HL-60 (cell line): Measurements from ENCODE around the gene PANX1.

ENCODE experiments used
- GABPA ChIP-seq: IDR thresholded peaks from 2 replicates; pipeline ENCODE4 v1.6.1; 2012; ENCODE audit warnings: low read depth
- POLR2AphosphoS5 ChIP-seq: IDR thresholded peaks from 2 replicates; pipeline ENCODE4 v1.6.1; 2012; ENCODE audit warnings: low read depth
- SPI1 ChIP-seq: IDR thresholded peaks from 2 replicates; pipeline ENCODE4 v1.6.1; 2012; ENCODE audit warnings: low read depth, mild to moderate bottlenecking, borderline replicate concordance
- TF ChIP-seq, protein P1 (sequence below): IDR thresholded peaks from one replicate; pipeline ENCODE4 v1.5.1; 2011; ENCODE audit warnings: low read length, control low read depth, inconsistent platforms; ENCODE audit not compliant: insufficient read depth
- TF ChIP-seq, protein P2 (sequence below): IDR thresholded peaks from 2 replicates; pipeline ENCODE4 v1.6.1; 2012; ENCODE audit warnings: low read depth; ENCODE audit not compliant: insufficient replicate concordance

DNA sequence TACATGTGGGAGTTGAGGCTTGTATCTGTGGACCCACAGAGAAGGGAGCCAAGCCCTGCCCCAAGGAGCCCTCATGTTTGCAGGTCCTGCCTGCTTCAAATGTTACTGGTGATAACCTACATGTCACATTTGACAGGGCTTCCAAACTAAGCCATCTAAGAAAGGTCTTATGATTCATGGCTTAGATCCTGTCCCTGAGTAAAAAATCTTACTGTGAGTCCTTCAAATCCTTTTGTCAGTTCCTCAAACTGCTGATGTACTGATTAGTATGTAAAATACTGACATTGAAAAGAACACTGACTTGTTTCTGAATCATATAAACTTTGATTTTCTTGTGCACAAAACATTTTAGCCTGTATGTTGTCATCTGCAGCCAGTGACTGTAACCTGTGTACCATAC lies 1.0 kb upstream of the PANX1 start:
- TF ChIP-seq, protein P1, sequence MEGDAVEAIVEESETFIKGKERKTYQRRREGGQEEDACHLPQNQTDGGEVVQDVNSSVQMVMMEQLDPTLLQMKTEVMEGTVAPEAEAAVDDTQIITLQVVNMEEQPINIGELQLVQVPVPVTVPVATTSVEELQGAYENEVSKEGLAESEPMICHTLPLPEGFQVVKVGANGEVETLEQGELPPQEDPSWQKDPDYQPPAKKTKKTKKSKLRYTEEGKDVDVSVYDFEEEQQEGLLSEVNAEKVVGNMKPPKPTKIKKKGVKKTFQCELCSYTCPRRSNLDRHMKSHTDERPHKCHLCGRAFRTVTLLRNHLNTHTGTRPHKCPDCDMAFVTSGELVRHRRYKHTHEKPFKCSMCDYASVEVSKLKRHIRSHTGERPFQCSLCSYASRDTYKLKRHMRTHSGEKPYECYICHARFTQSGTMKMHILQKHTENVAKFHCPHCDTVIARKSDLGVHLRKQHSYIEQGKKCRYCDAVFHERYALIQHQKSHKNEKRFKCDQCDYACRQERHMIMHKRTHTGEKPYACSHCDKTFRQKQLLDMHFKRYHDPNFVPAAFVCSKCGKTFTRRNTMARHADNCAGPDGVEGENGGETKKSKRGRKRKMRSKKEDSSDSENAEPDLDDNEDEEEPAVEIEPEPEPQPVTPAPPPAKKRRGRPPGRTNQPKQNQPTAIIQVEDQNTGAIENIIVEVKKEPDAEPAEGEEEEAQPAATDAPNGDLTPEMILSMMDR, result no peak
- TF ChIP-seq, protein P2, sequence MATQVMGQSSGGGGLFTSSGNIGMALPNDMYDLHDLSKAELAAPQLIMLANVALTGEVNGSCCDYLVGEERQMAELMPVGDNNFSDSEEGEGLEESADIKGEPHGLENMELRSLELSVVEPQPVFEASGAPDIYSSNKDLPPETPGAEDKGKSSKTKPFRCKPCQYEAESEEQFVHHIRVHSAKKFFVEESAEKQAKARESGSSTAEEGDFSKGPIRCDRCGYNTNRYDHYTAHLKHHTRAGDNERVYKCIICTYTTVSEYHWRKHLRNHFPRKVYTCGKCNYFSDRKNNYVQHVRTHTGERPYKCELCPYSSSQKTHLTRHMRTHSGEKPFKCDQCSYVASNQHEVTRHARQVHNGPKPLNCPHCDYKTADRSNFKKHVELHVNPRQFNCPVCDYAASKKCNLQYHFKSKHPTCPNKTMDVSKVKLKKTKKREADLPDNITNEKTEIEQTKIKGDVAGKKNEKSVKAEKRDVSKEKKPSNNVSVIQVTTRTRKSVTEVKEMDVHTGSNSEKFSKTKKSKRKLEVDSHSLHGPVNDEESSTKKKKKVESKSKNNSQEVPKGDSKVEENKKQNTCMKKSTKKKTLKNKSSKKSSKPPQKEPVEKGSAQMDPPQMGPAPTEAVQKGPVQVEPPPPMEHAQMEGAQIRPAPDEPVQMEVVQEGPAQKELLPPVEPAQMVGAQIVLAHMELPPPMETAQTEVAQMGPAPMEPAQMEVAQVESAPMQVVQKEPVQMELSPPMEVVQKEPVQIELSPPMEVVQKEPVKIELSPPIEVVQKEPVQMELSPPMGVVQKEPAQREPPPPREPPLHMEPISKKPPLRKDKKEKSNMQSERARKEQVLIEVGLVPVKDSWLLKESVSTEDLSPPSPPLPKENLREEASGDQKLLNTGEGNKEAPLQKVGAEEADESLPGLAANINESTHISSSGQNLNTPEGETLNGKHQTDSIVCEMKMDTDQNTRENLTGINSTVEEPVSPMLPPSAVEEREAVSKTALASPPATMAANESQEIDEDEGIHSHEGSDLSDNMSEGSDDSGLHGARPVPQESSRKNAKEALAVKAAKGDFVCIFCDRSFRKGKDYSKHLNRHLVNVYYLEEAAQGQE, result no peak
- no peak for TF ChIP-seq POLR2AphosphoS5
- TF ChIP-seq GABPA, result no peak
- peak; percentile 34; the same call in 1 of the 2 replicates for TF ChIP-seq SPI1
